Fibroblast of lung (primary cell): ENCODE measurements around the gene GNAO1. TPM values are rescaled to one million over a fixed set of nuclear protein-coding genes. Genes with fewer than 3 reads are reported as not detected.

Experiments
- DNase-seq, 2 donors: peaks; one replicate each; pipeline versions ENCODE4 v3.0.0 to v3.0.0-alpha.2; 2010; ENCODE audit warnings: low read depth in 2 of 2
- H2AFZ ChIP-seq: 2 replicates; pipeline ENCODE4 v1.5.1; 2012; ENCODE audit warnings: low read length, control low read depth, inconsistent platforms
- H3K27ac ChIP-seq: 2 replicates; pipeline ENCODE4 v1.5.1; 2011; ENCODE audit warnings: low read length, control low read depth; ENCODE audit not compliant: insufficient read depth
- H3K27me3 ChIP-seq: 2 replicates; pipeline ENCODE4 v1.5.1; 2011; ENCODE audit warnings: mild to moderate bottlenecking, low read length; ENCODE audit not compliant: control insufficient read depth, insufficient read depth
- H3K36me3 ChIP-seq: 2 replicates; pipeline ENCODE4 v1.5.1; 2011; ENCODE audit warnings: low read length; ENCODE audit not compliant: control insufficient read depth, insufficient read depth
- H3K4me1 ChIP-seq: 2 replicates; pipeline ENCODE4 v1.5.1; 2011; ENCODE audit warnings: low read length; ENCODE audit not compliant: control insufficient read depth, insufficient read depth; ENCODE audit errors: extremely low read depth
- H3K4me2 ChIP-seq: 2 replicates; pipeline ENCODE4 v1.5.1; 2011; ENCODE audit warnings: low read length, control low read depth; ENCODE audit not compliant: insufficient read depth; ENCODE audit errors: extremely low read depth
- H3K4me3 ChIP-seq, 4 experiments: fragments of 200-600 bp in 1 of 4; sonication (generic) in 1 of 4; replicated peaks in 1 of 4; 2 replicates each; pipeline ENCODE4 v1.5.1; 2011 to 2016; ENCODE audit warnings: low read length in 4 of 4, low read depth in 3 of 4, mild to moderate bottlenecking in 3 of 4, control low read depth in 2 of 4, inconsistent platforms in 1 of 4, mixed read lengths in 1 of 4; ENCODE audit not compliant: insufficient read depth in 1 of 4; ENCODE audit errors: control extremely low read depth in 1 of 4
- H3K79me2 ChIP-seq: 2 replicates; pipeline ENCODE4 v1.5.1; 2012; ENCODE audit warnings: mild to moderate bottlenecking, low read length, inconsistent platforms; ENCODE audit not compliant: control insufficient read depth, insufficient read depth
- H3K9ac ChIP-seq: 2 replicates; pipeline ENCODE4 v1.5.1; 2011; ENCODE audit warnings: mild to moderate bottlenecking, low read length, control low read depth; ENCODE audit not compliant: insufficient read depth
- H3K9me3 ChIP-seq: 2 replicates; pipeline ENCODE4 v1.5.1; 2012; ENCODE audit warnings: low read depth, low read length; ENCODE audit not compliant: control insufficient read depth, insufficient read depth
- H4K20me1 ChIP-seq: 2 replicates; pipeline ENCODE4 v1.5.1; 2011; ENCODE audit warnings: low read length; ENCODE audit not compliant: control insufficient read depth, insufficient read depth; ENCODE audit errors: extremely low read depth
- EZH2 ChIP-seq: IDR thresholded peaks from 2 replicates; pipeline ENCODE4 v1.5.1; 2012; ENCODE audit warnings: low read length, control low read depth, mild to moderate bottlenecking; ENCODE audit errors: missing control alignments
- polyA plus RNA-seq, 2 donors: library from polyadenylated mRNA; depleted of rRNA in 1 of 2; stranded (reverse) in 1 of 2; unstranded in 1 of 2; fragments of >200 nt; gene quantifications; 2 replicates each; pipeline ENCODE4 v1.2.1, GENCODE V29; 2011 to 2012; ENCODE audit warnings: missing spikeins in 1 of 2
- total RNA-seq: library from RNA; depleted of rRNA; stranded (reverse); fragments of >200 nt; gene quantifications from 2 replicates; pipeline ENCODE4 v1.2.1, GENCODE V29; 2014
- TF ChIP-seq, protein P1 (sequence below), 2 donors: IDR thresholded peaks in 1 of 2; conservative IDR thresholded peaks in 1 of 2; 1 replicate in 1 of 2; 2 replicates in 1 of 2; pipeline ENCODE4 v1.5.1; 2011 to 2012; ENCODE audit warnings: low read length in 2 of 2, control low read depth in 1 of 2, inconsistent platforms in 1 of 2, low read depth in 1 of 2, mild to moderate bottlenecking in 1 of 2

The GNAO1 gene
- total and polyA plus RNA-seq, 2 donors (not counting 1 experiment from before 2014, with no cell fraction given) = 0.14 to 0.17 TPM

DNA sequence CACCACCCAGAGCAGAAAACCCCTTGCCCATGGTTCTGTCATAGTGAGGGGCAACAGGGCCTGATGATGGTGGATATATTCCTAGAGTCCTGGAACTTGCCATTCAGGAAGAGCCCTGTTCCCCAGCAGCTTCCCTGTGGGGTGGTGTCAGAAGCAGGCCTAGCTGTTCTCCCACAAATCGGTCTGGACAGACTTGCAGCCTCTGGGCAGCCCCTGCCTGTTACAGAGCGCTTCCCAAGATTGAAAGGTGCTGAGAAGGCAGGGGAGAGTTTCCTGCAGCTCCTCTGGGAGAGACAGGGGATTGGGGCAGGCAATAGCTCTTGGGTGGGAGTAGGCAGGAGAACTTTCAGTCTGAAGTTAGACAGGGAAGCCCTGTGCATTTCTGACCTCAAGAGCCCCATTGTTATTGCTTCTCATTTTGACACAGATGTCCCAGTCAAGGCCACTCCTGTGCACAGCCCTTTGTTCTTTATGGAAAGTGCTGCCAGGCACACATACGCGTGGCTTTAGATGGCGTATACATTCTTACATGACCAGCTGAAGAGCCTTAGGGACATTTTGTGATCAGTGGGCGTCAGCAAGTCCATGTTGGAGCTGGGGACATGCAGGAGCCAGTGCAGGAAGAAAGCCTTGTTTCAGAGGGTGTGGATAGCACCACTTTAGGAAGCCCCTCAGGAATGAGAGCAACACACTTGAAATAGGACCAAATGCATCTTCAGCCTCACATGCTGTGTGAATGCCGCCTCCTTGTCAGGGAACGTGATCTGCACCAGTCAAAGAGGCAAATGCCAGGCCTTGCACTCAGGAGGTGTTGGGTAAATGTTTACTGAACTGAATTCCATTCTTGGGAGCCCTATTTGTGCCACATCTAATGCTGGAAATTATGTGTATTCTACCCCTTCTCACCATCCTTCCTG lies 67.5 kb downstream of the GNAO1 start:
- DNase-seq = no peak
- Histone ChIP-seq H3K36me3 (no peaks in the 10 kb centered on the region), H3K4me2 (no peak overlapping the region), H3K27me3 (peaks cover 2% of the 10 kb centered on the region), H3K4me1 (no peaks in the 10 kb centered on the region), H3K79me2 (no peaks in the 10 kb centered on the region), H3K9ac (no peak overlapping the region), H2AFZ (no peak overlapping the region), H3K4me3 (no peak overlapping the region), H4K20me1 (no peaks in the 10 kb centered on the region), H3K27ac (no peak overlapping the region), H3K9me3 (no peaks in the 10 kb centered on the region)
- no peak for TF ChIP-seq EZH2
- TF ChIP-seq, protein P1, sequence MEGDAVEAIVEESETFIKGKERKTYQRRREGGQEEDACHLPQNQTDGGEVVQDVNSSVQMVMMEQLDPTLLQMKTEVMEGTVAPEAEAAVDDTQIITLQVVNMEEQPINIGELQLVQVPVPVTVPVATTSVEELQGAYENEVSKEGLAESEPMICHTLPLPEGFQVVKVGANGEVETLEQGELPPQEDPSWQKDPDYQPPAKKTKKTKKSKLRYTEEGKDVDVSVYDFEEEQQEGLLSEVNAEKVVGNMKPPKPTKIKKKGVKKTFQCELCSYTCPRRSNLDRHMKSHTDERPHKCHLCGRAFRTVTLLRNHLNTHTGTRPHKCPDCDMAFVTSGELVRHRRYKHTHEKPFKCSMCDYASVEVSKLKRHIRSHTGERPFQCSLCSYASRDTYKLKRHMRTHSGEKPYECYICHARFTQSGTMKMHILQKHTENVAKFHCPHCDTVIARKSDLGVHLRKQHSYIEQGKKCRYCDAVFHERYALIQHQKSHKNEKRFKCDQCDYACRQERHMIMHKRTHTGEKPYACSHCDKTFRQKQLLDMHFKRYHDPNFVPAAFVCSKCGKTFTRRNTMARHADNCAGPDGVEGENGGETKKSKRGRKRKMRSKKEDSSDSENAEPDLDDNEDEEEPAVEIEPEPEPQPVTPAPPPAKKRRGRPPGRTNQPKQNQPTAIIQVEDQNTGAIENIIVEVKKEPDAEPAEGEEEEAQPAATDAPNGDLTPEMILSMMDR (conservative IDR thresholded peaks at IDR 0.05 in 1 of 2, IDR thresholded peaks at IDR 0.05 in 1 of 2; ENCODE audit: low read depth in 1 of 2, low read length in 2 of 2) = no peak

- H2AFZ ChIP-seq = no peak overlapping the region
- H3K27ac ChIP-seq = no peak overlapping the region
- no peak overlapping the region for H3K4me2 ChIP-seq
- H3K4me3 ChIP-seq = no peak overlapping the region
- H4K20me1 ChIP-seq = no peaks in the 10 kb centered on the region
- no peak for TF ChIP-seq EZH2
- TF ChIP-seq, protein P1 (conservative IDR thresholded peaks at IDR 0.05 in 1 of 2, IDR thresholded peaks at IDR 0.05 in 1 of 2; ENCODE audit: low read depth in 1 of 2, low read length in 2 of 2) = no peak
- DNase-seq = no peak
- H3K36me3 ChIP-seq = no peaks in the 10 kb centered on the region
- no peaks in the 10 kb centered on the region for H3K4me1 ChIP-seq
- peaks cover 2% of the 10 kb centered on the region for H3K27me3 ChIP-seq
- no peaks in the 10 kb centered on the region for H3K9me3 ChIP-seq
- H3K9ac ChIP-seq = no peak overlapping the region
- no peaks in the 10 kb centered on the region for H3K79me2 ChIP-seq
Observed at GRCh38 chr16:56259425-56259779, 68.1 kb downstream of the GNAO1 start.

GRCh38 chr16:56260378-56261160 lies 69.3 kb downstream of the GNAO1 start:
- H4K20me1 ChIP-seq = no peaks in the 10 kb centered on the region
- no peak for DNase-seq
- H3K27me3 ChIP-seq = peaks cover 2% of the 10 kb centered on the region
- no peaks in the 10 kb centered on the region for H3K9me3 ChIP-seq
- H2AFZ ChIP-seq = no peak overlapping the region
- H3K9ac ChIP-seq = no peak overlapping the region
- no peak overlapping the region for H3K4me2 ChIP-seq
- H3K36me3 ChIP-seq = no peaks in the 10 kb centered on the region
- H3K4me3 ChIP-seq = no peak overlapping the region
- no peak for TF ChIP-seq EZH2
- TF ChIP-seq, protein P1 (conservative IDR thresholded peaks at IDR 0.05 in 1 of 2, IDR thresholded peaks at IDR 0.05 in 1 of 2; ENCODE audit: low read depth in 1 of 2, low read length in 2 of 2) = no peak
- no peak overlapping the region for H3K27ac ChIP-seq
- no peaks in the 10 kb centered on the region for H3K79me2 ChIP-seq
- no peaks in the 10 kb centered on the region for H3K4me1 ChIP-seq
